HG03521 (cell line): Measurements from ENCODE around the gene LAMA4.

Source experiments
- ATAC-seq: cut with Tn5 transposase; IDR thresholded peaks from one replicate; pipeline ENCODE4 v1.9.1; 2021; ENCODE audit warnings: mild to moderate bottlenecking, moderate library complexity; ENCODE audit not compliant: unreplicated experiment

The LAMA4 gene

GRCh38 chr6:112194511-112194910 is 59.9 kb downstream of the LAMA4 start:
- ATAC-seq = no peak

- no peak for ATAC-seq
Measured at GRCh38 chr6:112193535-112194051, 60.8 kb downstream of the LAMA4 start.

GRCh38 chr6:112193117-112193516 is 61.2 kb downstream of the LAMA4 start:
- ATAC-seq = no peak

GRCh38 chr6:112191509-112192020 is 62.8 kb downstream of the LAMA4 start:
- no peak for ATAC-seq

- ATAC-seq = no peak
Measured at GRCh38 chr6:112190164-112190563, 64.2 kb downstream of the LAMA4 start.

- ATAC-seq = no peak
Measured at GRCh38 chr6:112189494-112189893, 64.9 kb downstream of the LAMA4 start.

- no peak for ATAC-seq
Measured at GRCh38 chr6:112188906-112189305, 65.5 kb downstream of the LAMA4 start.

- no peak for ATAC-seq
Measured at GRCh38 chr6:112187736-112188135, 66.6 kb downstream of the LAMA4 start.

GRCh38 chr6:112184951-112185350 is 69.4 kb downstream of the LAMA4 start:
- no peak for ATAC-seq

- no peak for ATAC-seq
Measured at GRCh38 chr6:112183271-112183671, 71.1 kb downstream of the LAMA4 start.

GRCh38 chr6:112181130-112181529 is 73.2 kb downstream of the LAMA4 start:
- no peak for ATAC-seq

- ATAC-seq = peak; percentile 54
Measured at GRCh38 chr6:112180095-112180820, 74.1 kb downstream of the LAMA4 start.

GRCh38 chr6:112179631-112180030 is 74.7 kb downstream of the LAMA4 start:
- ATAC-seq = no peak

GRCh38 chr6:112178846-112179245 is 75.5 kb downstream of the LAMA4 start:
- no peak for ATAC-seq

GRCh38 chr6:112177092-112177491 is 77.3 kb downstream of the LAMA4 start:
- no peak for ATAC-seq

GRCh38 chr6:112176175-112176574 is 78.2 kb downstream of the LAMA4 start:
- ATAC-seq = no peak

GRCh38 chr6:112173221-112173804 is 81.1 kb downstream of the LAMA4 start:
- no peak for ATAC-seq

- ATAC-seq = no peak
Measured at GRCh38 chr6:112172540-112172939, 81.8 kb downstream of the LAMA4 start.

- no peak for ATAC-seq
Measured at GRCh38 chr6:112169541-112169940, 84.8 kb downstream of the LAMA4 start.

GRCh38 chr6:112163295-112164257 is 90.8 kb downstream of the LAMA4 start:
- ATAC-seq = peak; percentile 98

GRCh38 chr6:112160745-112161144 is 93.6 kb downstream of the LAMA4 start:
- no peak for ATAC-seq
